GM19372 (cell line): ENCODE measurements around the gene CBARP.
"Not testable (repeated sequence)": the region's sequence is repeated elsewhere in the genome, so short reads cannot be mapped to it uniquely, and the experiment has no call there.

ENCODE experiments used
- ATAC-seq: cut with Tn5 transposase; IDR thresholded peaks from one replicate; pipeline ENCODE4 v1.9.1; 2021; ENCODE audit warnings: mild to moderate bottlenecking, low read depth, moderate library complexity; ENCODE audit not compliant: unreplicated experiment

The CBARP gene

GRCh38 chr19:1254530-1255185 is 16.9 kb upstream of the CBARP start:
- ATAC-seq: no peak

- ATAC-seq: no peak
Observed at GRCh38 chr19:1254081-1254527, 16.3 kb upstream of the CBARP start.

GRCh38 chr19:1253514-1254080 is 15.8 kb upstream of the CBARP start:
- ATAC-seq: no peak

- no peak for ATAC-seq
Observed at GRCh38 chr19:1252821-1253513, 15.2 kb upstream of the CBARP start.

GRCh38 chr19:1252221-1252820 is 14.5 kb upstream of the CBARP start:
- ATAC-seq: no peak

- no peak for ATAC-seq
Observed at GRCh38 chr19:1251330-1252220, 13.8 kb upstream of the CBARP start.

- no peak for ATAC-seq
Observed at GRCh38 chr19:1250437-1251260, 12.8 kb upstream of the CBARP start.

- no peak for ATAC-seq
Observed at GRCh38 chr19:1249990-1250436, 12.2 kb upstream of the CBARP start.

GRCh38 chr19:1249298-1249989 is 11.6 kb upstream of the CBARP start:
- peak; percentile 45 for ATAC-seq

- peak; percentile 27 for ATAC-seq
Observed at GRCh38 chr19:1248786-1249297, 11.0 kb upstream of the CBARP start.

- peak; percentile 12 for ATAC-seq
Observed at GRCh38 chr19:1248139-1248785, 10.5 kb upstream of the CBARP start, which contains the start of gene MIDN. Gene MIDN (plus strand): TSS chr19:1248583. CDS start chr19:1250297, 1,714 bp downstream.

- ATAC-seq: no peak
Observed at GRCh38 chr19:1247748-1248138, 9.9 kb upstream of the CBARP start.

- not testable (repeated sequence) for ATAC-seq
Observed at GRCh38 chr19:1246265-1247087, 8.7 kb upstream of the CBARP start.

GRCh38 chr19:1245494-1246264 is 7.9 kb upstream of the CBARP start:
- no peak for ATAC-seq

GRCh38 chr19:1244693-1245451 is 7.1 kb upstream of the CBARP start:
- ATAC-seq: no peak
